Measurements from ENCODE around the gene SIAH1. TPM values are rescaled to one million over a fixed set of nuclear protein-coding genes. Genes with fewer than 3 reads are reported as not detected.

Gene SIAH1
- total and polyA plus RNA-seq, 10 of the 15 experiments (the other 5 are each of a cell fraction or from before 2014, with no cell fraction given): 5.1 to 21.1 (median 13.9) TPM

DNA sequence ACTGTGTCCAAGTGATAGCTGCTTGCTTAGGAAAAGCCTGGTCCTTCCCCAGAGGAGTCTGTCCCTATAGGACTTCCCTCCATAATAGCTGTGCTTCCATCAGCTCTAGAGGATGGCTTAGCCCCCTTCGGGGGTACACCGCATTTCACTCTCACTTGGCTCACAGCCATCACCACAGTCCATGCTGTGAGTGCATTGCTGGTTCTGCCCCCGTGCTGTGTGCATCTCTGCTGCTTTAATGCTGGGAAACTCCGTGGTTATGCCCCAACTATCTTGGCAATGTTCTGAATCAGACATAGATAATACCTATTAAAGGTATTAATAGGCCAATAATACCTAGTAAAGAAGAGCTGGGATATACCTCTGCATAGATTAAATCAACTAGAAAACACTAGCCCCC is 58.3 kb downstream of the SIAH1 start:
- Histone ChIP-seq H3K27ac (ENCODE audit: control insufficient read depth, insufficient read depth) (no peak overlapping the region), H3K27me3 (replicated peaks in 1 of 2; ENCODE audit: control insufficient read depth in 2 of 2, insufficient read depth in 2 of 2, low read length in 1 of 2) (no peaks in the 10 kb centered on the region), H3K79me2 (ENCODE audit: control insufficient read depth, insufficient read depth, low read length) (no peaks in the 10 kb centered on the region), H2AFZ (ENCODE audit: control insufficient read depth, low read depth, low read length) (no peak overlapping the region), H4K20me1 (ENCODE audit: control insufficient read depth, insufficient read depth) (no peaks in the 10 kb centered on the region), H3K4me2 (ENCODE audit: control insufficient read depth, insufficient read depth) (no peak overlapping the region), H3K4me3 (no peak overlapping the region), H3K9me3 (replicated peaks; ENCODE audit: control insufficient read depth, insufficient read depth, low read length) (no peaks in the 10 kb centered on the region), H3K9ac (ENCODE audit: control insufficient read depth, insufficient read depth, low read length) (no peak overlapping the region), H3K36me3 (ENCODE audit: control insufficient read depth in 2 of 2, insufficient read depth in 2 of 2, low read length in 1 of 2) (no peaks in the 10 kb centered on the region; a peak in 1 of 4 replicates), H3K4me1 (ENCODE audit: control insufficient read depth, insufficient read depth, low read length) (no peaks in the 10 kb centered on the region)
- ChIA-PET RAD21 (ENCODE audit: unreplicated experiment) (interaction anchor here (0.8 to 0.9 kb wide), 2 partner anchors 14 to 105 kb away, joined by 3 read pairs; no protein-coding TSS in a partner anchor), CTCF (interaction anchor here (1.1 to 2.2 kb wide), 4 partner anchors 9 to 304 kb away, joined by 3 to 8 read pairs (median 4); no protein-coding TSS in a partner anchor), SMC1A (ENCODE audit: uncharacterized antibody, unreplicated experiment) (interaction anchor here (0.5 to 1.2 kb wide), 3 partner anchors 15 to 303 kb away, joined by 3 to 5 read pairs (median 4); no protein-coding TSS in a partner anchor), POLR2A (no interaction called here)
- no peak for DNase-seq (ENCODE audit: low read depth, low spot score)
- BruUV-seq (replicated peaks): no TSS peak
- in situ Hi-C loops (cut with MboI) (no loop called here), intact Hi-C loops (cut with micrococcal nuclease; ENCODE audit: unreplicated experiment) (no loop called here)
- no peak for FAIRE-seq
- 54% methylated on average over 4 of the region's 4 CpGs for WGBS (ENCODE audit: insufficient coverage, insufficient replicate concordance, low lambda C conversion rate, missing lambda C conversion rate)
- ATAC-seq: peak; percentile 66
- TF ChIP-seq RUNX3 (IDR thresholded peaks at IDR 0.05; ENCODE audit: low read length): peak; percentile 30; the same call in 1 of the 2 replicates
- no peak for TF ChIP-seq LARP7 (IDR thresholded peaks at IDR 0.05)

DNA sequence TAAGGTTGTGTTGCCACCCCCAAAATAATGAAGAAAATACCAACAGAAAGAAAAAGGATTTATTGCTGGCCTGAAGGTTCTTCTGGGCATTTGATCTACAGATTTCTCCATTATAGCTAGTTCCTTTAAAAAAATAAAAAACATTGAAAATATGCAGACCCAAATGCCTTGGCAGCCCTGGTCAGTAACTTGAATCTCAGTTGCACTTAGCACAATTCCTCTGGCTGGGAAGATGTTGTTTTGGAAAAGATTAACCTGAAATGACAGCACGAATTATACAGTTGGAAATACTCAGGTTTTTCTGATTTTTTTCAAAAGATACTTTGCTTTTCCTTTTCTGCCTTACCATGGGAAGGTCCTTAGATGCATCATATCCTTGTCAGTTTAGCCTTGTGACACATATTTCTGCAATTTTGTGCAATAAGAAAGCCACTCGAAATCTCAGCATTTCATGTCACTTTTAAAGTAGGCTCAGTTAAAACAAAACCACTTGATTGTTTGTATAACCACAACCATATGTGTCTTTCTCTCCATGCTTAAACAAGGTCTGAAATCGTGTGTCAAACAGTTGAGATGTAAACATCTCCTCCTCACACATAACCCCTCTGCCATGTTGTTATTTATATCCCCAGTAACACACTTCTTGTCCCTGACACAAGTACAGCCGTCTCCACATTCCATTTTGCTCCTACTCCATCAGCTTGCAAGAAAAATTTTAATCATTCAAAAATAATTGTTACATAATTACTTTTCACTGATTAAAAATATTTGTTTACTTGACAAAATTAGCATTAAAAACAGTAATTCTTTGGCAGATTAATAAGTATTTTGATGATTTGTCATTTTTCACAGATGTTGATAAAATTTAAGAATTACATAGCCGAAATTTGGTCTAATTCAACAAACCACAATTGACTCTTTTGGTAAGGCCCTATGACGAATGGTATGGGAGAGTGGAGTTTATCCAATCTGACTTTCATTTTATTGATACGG is 61.1 kb downstream of the SIAH1 start:
- no peak overlapping the region for H3K27ac ChIP-seq (ENCODE audit: control insufficient read depth, insufficient read depth)
- in situ Hi-C loops (cut with MboI): no loop called here
- 84% methylated on average over 7 of the region's 7 CpGs for WGBS (ENCODE audit: insufficient coverage, insufficient replicate concordance, low lambda C conversion rate, missing lambda C conversion rate)
- ATAC-seq (no peak), FAIRE-seq (peak; percentile 75), DNase-seq (ENCODE audit: low read depth, low spot score) (no peak)
- H4K20me1 ChIP-seq (ENCODE audit: control insufficient read depth, insufficient read depth): no peaks in the 10 kb centered on the region
- no TSS peak for BruUV-seq (replicated peaks)
- intact Hi-C loops (cut with micrococcal nuclease; ENCODE audit: unreplicated experiment): no loop called here
- TF ChIP-seq, protein P1, sequence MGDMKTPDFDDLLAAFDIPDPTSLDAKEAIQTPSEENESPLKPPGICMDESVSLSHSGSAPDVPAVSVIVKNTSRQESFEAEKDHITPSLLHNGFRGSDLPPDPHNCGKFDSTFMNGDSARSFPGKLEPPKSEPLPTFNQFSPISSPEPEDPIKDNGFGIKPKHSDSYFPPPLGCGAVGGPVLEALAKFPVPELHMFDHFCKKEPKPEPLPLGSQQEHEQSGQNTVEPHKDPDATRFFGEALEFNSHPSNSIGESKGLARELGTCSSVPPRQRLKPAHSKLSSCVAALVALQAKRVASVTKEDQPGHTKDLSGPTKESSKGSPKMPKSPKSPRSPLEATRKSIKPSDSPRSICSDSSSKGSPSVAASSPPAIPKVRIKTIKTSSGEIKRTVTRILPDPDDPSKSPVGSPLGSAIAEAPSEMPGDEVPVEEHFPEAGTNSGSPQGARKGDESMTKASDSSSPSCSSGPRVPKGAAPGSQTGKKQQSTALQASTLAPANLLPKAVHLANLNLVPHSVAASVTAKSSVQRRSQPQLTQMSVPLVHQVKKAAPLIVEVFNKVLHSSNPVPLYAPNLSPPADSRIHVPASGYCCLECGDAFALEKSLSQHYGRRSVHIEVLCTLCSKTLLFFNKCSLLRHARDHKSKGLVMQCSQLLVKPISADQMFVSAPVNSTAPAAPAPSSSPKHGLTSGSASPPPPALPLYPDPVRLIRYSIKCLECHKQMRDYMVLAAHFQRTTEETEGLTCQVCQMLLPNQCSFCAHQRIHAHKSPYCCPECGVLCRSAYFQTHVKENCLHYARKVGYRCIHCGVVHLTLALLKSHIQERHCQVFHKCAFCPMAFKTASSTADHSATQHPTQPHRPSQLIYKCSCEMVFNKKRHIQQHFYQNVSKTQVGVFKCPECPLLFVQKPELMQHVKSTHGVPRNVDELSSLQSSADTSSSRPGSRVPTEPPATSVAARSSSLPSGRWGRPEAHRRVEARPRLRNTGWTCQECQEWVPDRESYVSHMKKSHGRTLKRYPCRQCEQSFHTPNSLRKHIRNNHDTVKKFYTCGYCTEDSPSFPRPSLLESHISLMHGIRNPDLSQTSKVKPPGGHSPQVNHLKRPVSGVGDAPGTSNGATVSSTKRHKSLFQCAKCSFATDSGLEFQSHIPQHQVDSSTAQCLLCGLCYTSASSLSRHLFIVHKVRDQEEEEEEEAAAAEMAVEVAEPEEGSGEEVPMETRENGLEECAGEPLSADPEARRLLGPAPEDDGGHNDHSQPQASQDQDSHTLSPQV (IDR thresholded peaks at IDR 0.05): no peak
- TF ChIP-seq HSF1 (IDR thresholded peaks at IDR 0.05; ENCODE audit: low read depth, low read length): no peak
- no peak for TF ChIP-seq ELK1 (IDR thresholded peaks at IDR 0.05; ENCODE audit: low read depth, low read length)
- POLR2A ChIA-PET: no interaction called here
- H3K27me3 ChIP-seq (replicated peaks in 1 of 2; ENCODE audit: control insufficient read depth in 2 of 2, insufficient read depth in 2 of 2, low read length in 1 of 2): no peaks in the 10 kb centered on the region
- H3K36me3 ChIP-seq (ENCODE audit: control insufficient read depth in 2 of 2, insufficient read depth in 2 of 2, low read length in 1 of 2): no peaks in the 10 kb centered on the region; a peak in 1 of 4 replicates
- H3K4me2 ChIP-seq (ENCODE audit: control insufficient read depth, insufficient read depth): no peak overlapping the region
- CTCF ChIA-PET: interaction anchor here (1.2 to 1.3 kb wide), 2 partner anchors 299 to 308 kb away, joined by 3 to 4 read pairs; no protein-coding TSS in a partner anchor
- H3K9me3 ChIP-seq (replicated peaks; ENCODE audit: control insufficient read depth, insufficient read depth, low read length): no peaks in the 10 kb centered on the region
- no peak overlapping the region for H3K4me3 ChIP-seq
- H3K79me2 ChIP-seq (ENCODE audit: control insufficient read depth, insufficient read depth, low read length): no peaks in the 10 kb centered on the region
- SMC1A ChIA-PET (ENCODE audit: uncharacterized antibody, unreplicated experiment): no interaction called here
- no peak overlapping the region for H2AFZ ChIP-seq (ENCODE audit: control insufficient read depth, low read depth, low read length)
- H3K9ac ChIP-seq (ENCODE audit: control insufficient read depth, insufficient read depth, low read length): no peak overlapping the region
- no peaks in the 10 kb centered on the region for H3K4me1 ChIP-seq (ENCODE audit: control insufficient read depth, insufficient read depth, low read length)
- RAD21 ChIA-PET (ENCODE audit: unreplicated experiment): no interaction called here

Measured in GM12878 (cell line).